ENCODE measurements around the gene BCAM.
"Not testable (repeated sequence)": the region's sequence is repeated elsewhere in the genome, so short reads cannot be mapped to it uniquely, and the experiment has no call there.

BCAM gene

GRCh38 chr19:44817725-44818465 is 9.0 kb downstream of the BCAM start:
- no peaks in the 10 kb centered on the region for H3K9me3 ChIP-seq (ENCODE audit: control insufficient read depth, low read length)
- H3K36me3 ChIP-seq (ENCODE audit: control insufficient read depth, insufficient read depth, low read length): no peaks in the 10 kb centered on the region
- no peak overlapping the region for H3K27ac ChIP-seq (ENCODE audit: insufficient read depth, low read length, poor library complexity, severe bottlenecking)
- no peak overlapping the region for H3K4me3 ChIP-seq (ENCODE audit: insufficient read depth, low read depth, low read length, poor library complexity, severe bottlenecking)
- no peaks in the 10 kb centered on the region for H3K27me3 ChIP-seq (replicated peaks; ENCODE audit: control insufficient read depth, insufficient read depth, low read length, poor library complexity, severe bottlenecking)
- DNase-seq: no peak
- H3K4me1 ChIP-seq (ENCODE audit: control insufficient read depth, insufficient read depth, low read length, poor library complexity, severe bottlenecking): no peaks in the 10 kb centered on the region

- Histone ChIP-seq H3K27me3 (replicated peaks; ENCODE audit: control insufficient read depth, insufficient read depth, low read length, poor library complexity, severe bottlenecking) (no peaks in the 10 kb centered on the region), H3K27ac (ENCODE audit: insufficient read depth, low read length, poor library complexity, severe bottlenecking) (no peak overlapping the region), H3K4me1 (ENCODE audit: control insufficient read depth, insufficient read depth, low read length, poor library complexity, severe bottlenecking) (no peaks in the 10 kb centered on the region), H3K4me3 (ENCODE audit: insufficient read depth, low read depth, low read length, poor library complexity, severe bottlenecking) (no peak overlapping the region), H3K9me3 (ENCODE audit: control insufficient read depth, low read length) (no peaks in the 10 kb centered on the region), H3K36me3 (ENCODE audit: control insufficient read depth, insufficient read depth, low read length) (no peaks in the 10 kb centered on the region)
- DNase-seq: no peak
These were observed 9.6 kb downstream of the BCAM start for GRCh38 chr19:44818466-44819031.

DNA sequence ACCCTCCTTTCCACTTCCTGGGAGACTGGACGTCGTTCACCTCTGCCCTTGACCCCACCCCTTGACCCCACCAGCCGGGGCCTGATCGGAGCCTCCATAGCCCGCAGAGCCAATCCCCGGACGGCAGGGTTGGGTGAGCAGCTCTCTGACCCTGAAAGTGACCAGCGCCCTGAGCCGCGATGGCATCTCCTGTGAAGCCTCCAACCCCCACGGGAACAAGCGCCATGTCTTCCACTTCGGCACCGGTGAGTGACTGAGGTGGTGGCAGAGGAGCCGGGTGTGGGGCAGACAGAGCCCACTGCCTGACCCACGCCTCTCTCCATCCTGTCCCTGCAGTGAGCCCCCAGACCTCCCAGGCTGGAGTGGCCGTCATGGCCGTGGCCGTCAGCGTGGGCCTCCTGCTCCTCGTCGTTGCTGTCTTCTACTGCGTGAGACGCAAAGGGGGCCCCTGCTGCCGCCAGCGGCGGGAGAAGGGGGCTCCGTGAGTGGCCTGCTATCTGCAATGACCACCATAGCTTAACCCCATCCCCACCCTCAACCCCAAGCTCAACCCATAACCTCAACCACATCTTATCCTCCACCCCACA is 10.4 kb downstream of the BCAM start:
- DNase-seq: no peak
- Histone ChIP-seq H3K4me3 (ENCODE audit: insufficient read depth, low read depth, low read length, poor library complexity, severe bottlenecking) (no peak overlapping the region), H3K27me3 (replicated peaks; ENCODE audit: control insufficient read depth, insufficient read depth, low read length, poor library complexity, severe bottlenecking) (no peaks in the 10 kb centered on the region), H3K36me3 (ENCODE audit: control insufficient read depth, insufficient read depth, low read length) (no peaks in the 10 kb centered on the region), H3K27ac (ENCODE audit: insufficient read depth, low read length, poor library complexity, severe bottlenecking) (no peak overlapping the region), H3K4me1 (ENCODE audit: control insufficient read depth, insufficient read depth, low read length, poor library complexity, severe bottlenecking) (no peaks in the 10 kb centered on the region), H3K9me3 (ENCODE audit: control insufficient read depth, low read length) (no peaks in the 10 kb centered on the region)

DNA sequence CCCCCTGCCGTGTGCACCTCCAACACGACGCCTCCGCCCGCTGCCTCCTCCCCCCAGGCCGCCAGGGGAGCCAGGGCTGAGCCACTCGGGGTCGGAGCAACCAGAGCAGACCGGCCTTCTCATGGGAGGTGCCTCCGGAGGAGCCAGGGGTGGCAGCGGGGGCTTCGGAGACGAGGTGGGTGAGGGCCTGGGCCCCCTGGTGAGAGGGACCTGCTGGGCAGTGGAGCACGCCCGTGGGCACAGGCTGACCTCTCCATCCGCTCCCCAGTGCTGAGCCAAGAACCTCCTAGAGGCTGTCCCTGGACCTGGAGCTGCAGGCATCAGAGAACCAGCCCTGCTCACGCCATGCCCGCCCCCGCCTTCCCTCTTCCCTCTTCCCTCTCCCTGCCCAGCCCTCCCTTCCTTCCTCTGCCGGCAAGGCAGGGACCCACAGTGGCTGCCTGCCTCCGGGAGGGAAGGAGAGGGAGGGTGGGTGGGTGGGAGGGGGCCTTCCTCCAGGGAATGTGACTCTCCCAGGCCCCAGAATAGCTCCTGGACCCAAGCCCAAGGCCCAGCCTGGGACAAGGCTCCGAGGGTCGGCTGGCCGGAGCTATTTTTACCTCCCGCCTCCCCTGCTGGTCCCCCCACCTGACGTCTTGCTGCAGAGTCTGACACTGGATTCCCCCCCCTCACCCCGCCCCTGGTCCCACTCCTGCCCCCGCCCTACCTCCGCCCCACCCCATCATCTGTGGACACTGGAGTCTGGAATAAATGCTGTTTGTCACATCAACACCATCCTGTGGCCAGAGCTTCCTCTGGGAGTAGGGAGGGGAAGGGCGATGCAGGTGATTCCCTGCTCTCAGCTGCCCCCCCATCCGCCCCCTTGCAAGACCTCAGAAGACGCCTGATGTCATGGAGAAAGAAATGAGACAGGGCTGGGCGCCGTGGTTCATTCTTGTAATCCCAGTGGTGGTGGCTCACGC is 12.0 kb downstream of the BCAM start:
- Histone ChIP-seq H3K36me3 (ENCODE audit: control insufficient read depth, insufficient read depth, low read length) (no peaks in the 10 kb centered on the region), H3K9me3 (ENCODE audit: control insufficient read depth, low read length) (no peaks in the 10 kb centered on the region), H3K27ac (ENCODE audit: insufficient read depth, low read length, poor library complexity, severe bottlenecking) (no peak overlapping the region), H3K27me3 (replicated peaks; ENCODE audit: control insufficient read depth, insufficient read depth, low read length, poor library complexity, severe bottlenecking) (no peaks in the 10 kb centered on the region), H3K4me3 (ENCODE audit: insufficient read depth, low read depth, low read length, poor library complexity, severe bottlenecking) (no peak overlapping the region), H3K4me1 (ENCODE audit: control insufficient read depth, insufficient read depth, low read length, poor library complexity, severe bottlenecking) (no peaks in the 10 kb centered on the region)
- no peak for DNase-seq

GRCh38 chr19:44822177-44822576 is 13.3 kb downstream of the BCAM start:
- Histone ChIP-seq H3K27me3 (replicated peaks; ENCODE audit: control insufficient read depth, insufficient read depth, low read length, poor library complexity, severe bottlenecking) (no peaks in the 10 kb centered on the region), H3K36me3 (ENCODE audit: control insufficient read depth, insufficient read depth, low read length) (no peaks in the 10 kb centered on the region), H3K4me3 (ENCODE audit: insufficient read depth, low read depth, low read length, poor library complexity, severe bottlenecking) (no peak overlapping the region), H3K9me3 (ENCODE audit: control insufficient read depth, low read length) (no peaks in the 10 kb centered on the region), H3K4me1 (ENCODE audit: control insufficient read depth, insufficient read depth, low read length, poor library complexity, severe bottlenecking) (no peaks in the 10 kb centered on the region), H3K27ac (ENCODE audit: insufficient read depth, low read length, poor library complexity, severe bottlenecking) (no peak overlapping the region)
- DNase-seq: no peak

DNA sequence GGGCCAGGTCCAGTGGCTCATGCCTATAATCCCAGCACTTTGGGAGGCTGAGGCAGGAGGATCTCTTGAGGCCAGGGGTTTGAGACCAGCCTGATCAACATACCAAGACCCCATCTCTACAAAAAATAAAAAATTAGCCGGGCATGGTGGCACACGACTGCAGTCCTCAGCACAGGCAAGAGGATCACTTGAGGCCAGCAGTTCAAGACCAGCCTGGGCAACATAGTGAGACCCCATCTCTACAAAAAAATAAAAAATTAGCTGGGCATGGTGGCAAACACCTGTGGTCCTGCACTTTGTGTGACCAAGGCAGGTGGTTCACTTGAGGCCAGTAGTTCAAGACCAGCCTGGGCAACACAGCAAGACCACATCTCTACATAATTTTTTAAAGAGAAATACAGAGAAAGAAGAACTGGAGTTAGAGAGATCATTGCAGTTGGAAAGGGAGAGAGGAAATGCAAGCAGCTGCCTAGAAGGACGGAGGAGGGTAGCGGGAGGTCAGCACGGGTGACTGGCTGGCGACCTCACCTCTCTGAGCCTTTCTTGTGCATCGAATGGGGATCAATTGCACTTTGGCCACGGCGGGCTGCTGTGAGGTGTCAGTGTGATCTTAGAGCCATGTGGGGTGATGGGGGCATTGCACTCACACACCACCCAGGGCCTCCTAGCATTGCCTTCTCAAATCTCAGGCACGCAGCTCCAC is 13.9 kb downstream of the BCAM start:
- Histone ChIP-seq H3K27ac (ENCODE audit: insufficient read depth, low read length, poor library complexity, severe bottlenecking) (no peak overlapping the region), H3K27me3 (replicated peaks; ENCODE audit: control insufficient read depth, insufficient read depth, low read length, poor library complexity, severe bottlenecking) (no peaks in the 10 kb centered on the region), H3K9me3 (ENCODE audit: control insufficient read depth, low read length) (no peaks in the 10 kb centered on the region), H3K36me3 (ENCODE audit: control insufficient read depth, insufficient read depth, low read length) (no peaks in the 10 kb centered on the region), H3K4me3 (ENCODE audit: insufficient read depth, low read depth, low read length, poor library complexity, severe bottlenecking) (no peak overlapping the region), H3K4me1 (ENCODE audit: control insufficient read depth, insufficient read depth, low read length, poor library complexity, severe bottlenecking) (no peaks in the 10 kb centered on the region)
- DNase-seq: no peak

DNA sequence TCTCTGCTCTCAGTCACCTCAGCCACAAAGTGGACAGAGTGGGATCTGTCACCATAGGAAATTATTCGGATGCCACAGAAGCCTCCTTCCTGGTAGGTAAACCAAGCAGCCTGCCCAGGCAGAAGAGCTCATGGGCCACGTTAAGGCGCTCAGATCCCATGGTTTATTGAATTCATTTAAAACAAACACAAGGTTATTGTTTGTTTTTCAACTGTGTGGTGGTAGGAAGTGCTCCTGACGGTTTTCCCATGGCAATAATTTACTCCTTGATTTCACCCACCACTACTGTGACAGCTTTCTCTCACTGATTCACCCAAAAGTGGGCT is 14.4 kb downstream of the BCAM start:
- Histone ChIP-seq H3K9me3 (ENCODE audit: control insufficient read depth, low read length) (no peaks in the 10 kb centered on the region), H3K4me3 (ENCODE audit: insufficient read depth, low read depth, low read length, poor library complexity, severe bottlenecking) (no peak overlapping the region), H3K36me3 (ENCODE audit: control insufficient read depth, insufficient read depth, low read length) (no peaks in the 10 kb centered on the region), H3K27ac (ENCODE audit: insufficient read depth, low read length, poor library complexity, severe bottlenecking) (no peak overlapping the region), H3K4me1 (ENCODE audit: control insufficient read depth, insufficient read depth, low read length, poor library complexity, severe bottlenecking) (no peaks in the 10 kb centered on the region), H3K27me3 (replicated peaks; ENCODE audit: control insufficient read depth, insufficient read depth, low read length, poor library complexity, severe bottlenecking) (no peaks in the 10 kb centered on the region)
- no peak for DNase-seq

- DNase-seq: no peak
- Histone ChIP-seq H3K36me3 (ENCODE audit: control insufficient read depth, insufficient read depth, low read length) (no peaks in the 10 kb centered on the region), H3K27me3 (replicated peaks; ENCODE audit: control insufficient read depth, insufficient read depth, low read length, poor library complexity, severe bottlenecking) (no peaks in the 10 kb centered on the region)
These were observed 15.9 kb downstream of the BCAM start for GRCh38 chr19:44824761-44825160.

GRCh38 chr19:44832875-44833274 is 24.0 kb downstream of the BCAM start:
- not testable (repeated sequence) for H3K4me3 ChIP-seq (ENCODE audit: insufficient read depth, low read depth, low read length, poor library complexity, severe bottlenecking); H3K27ac ChIP-seq (ENCODE audit: insufficient read depth, low read length, poor library complexity, severe bottlenecking); H3K9me3 ChIP-seq (ENCODE audit: control insufficient read depth, low read length); H3K36me3 ChIP-seq (ENCODE audit: control insufficient read depth, insufficient read depth, low read length); H3K4me1 ChIP-seq (ENCODE audit: control insufficient read depth, insufficient read depth, low read length, poor library complexity, severe bottlenecking); H3K27me3 ChIP-seq (replicated peaks; ENCODE audit: control insufficient read depth, insufficient read depth, low read length, poor library complexity, severe bottlenecking); DNase-seq

More at GRCh38 chr19:44824761-44825160, 15.9 kb downstream of the BCAM start:
- Histone ChIP-seq H3K9me3 (ENCODE audit: control insufficient read depth, low read length) (no peaks in the 10 kb centered on the region), H3K4me3 (ENCODE audit: insufficient read depth, low read depth, low read length, poor library complexity, severe bottlenecking) (no peak overlapping the region), H3K4me1 (ENCODE audit: control insufficient read depth, insufficient read depth, low read length, poor library complexity, severe bottlenecking) (no peaks in the 10 kb centered on the region), H3K27ac (ENCODE audit: insufficient read depth, low read length, poor library complexity, severe bottlenecking) (no peak overlapping the region)
